Measurements from ENCODE around the gene TMEM134.

TMEM134 gene

GRCh38 chr11:67456068-67456705, 12.9 kb downstream of the TMEM134 start:
- DNase-seq = no peak

- no peak for DNase-seq
Observed at GRCh38 chr11:67455054-67455453, 14.0 kb downstream of the TMEM134 start, which contains the start of gene CABP4. TSS of gene CABP4 (plus strand) at chr11:67455354. CDS start at chr11:67455424, 70 bp downstream.

- no peak for DNase-seq
Observed at GRCh38 chr11:67453816-67454732, 15.0 kb downstream of the TMEM134 start.

GRCh38 chr11:67452141-67452952, 16.7 kb downstream of the TMEM134 start, which contains the start of gene GPR152:
TSS of gene GPR152 (minus strand) at chr11:67452729. CDS start at chr11:67452724, 5 bp downstream.
- DNase-seq = no peak

GRCh38 chr11:67451658-67451976, 17.4 kb downstream of the TMEM134 start:
- no peak for DNase-seq

GRCh38 chr11:67450796-67451657, 18.0 kb downstream of the TMEM134 start:
- no peak for DNase-seq

- no peak for DNase-seq
Observed at GRCh38 chr11:67449116-67449844, 19.8 kb downstream of the TMEM134 start.

GRCh38 chr11:67448220-67448609, 20.8 kb downstream of the TMEM134 start:
- DNase-seq = no peak

GRCh38 chr11:67445515-67445914, 23.5 kb downstream of the TMEM134 start:
- no peak for DNase-seq

GRCh38 chr11:67442504-67443404, 26.3 kb downstream of the TMEM134 start:
- DNase-seq = no peak

GRCh38 chr11:67441731-67442351, 27.2 kb downstream of the TMEM134 start:
- no peak for DNase-seq

- no peak for DNase-seq
Observed at GRCh38 chr11:67441098-67441563, 27.9 kb downstream of the TMEM134 start.

- no peak for DNase-seq
Observed at GRCh38 chr11:67440229-67441097, 28.6 kb downstream of the TMEM134 start.

- no peak for DNase-seq
Observed at GRCh38 chr11:67439321-67440228, 29.5 kb downstream of the TMEM134 start.

- DNase-seq = no peak
Observed at GRCh38 chr11:67438158-67438902, 30.7 kb downstream of the TMEM134 start.

GRCh38 chr11:67437809-67438157, 31.3 kb downstream of the TMEM134 start:
- no peak for DNase-seq
